GM12891 (cell line): ENCODE data around the gene CALML5.

Experiments used
- DNase-seq: peaks from one replicate; pipeline ENCODE4 v3.0.0; 2011; ENCODE audit warnings: low spot score; ENCODE audit not compliant: insufficient read length
- FAIRE-seq: peaks from 2 replicates; lab custom pipeline; 2011; peaks lifted over from hg19 to GRCh38; lab: Jason Lieb, UNC
- PAX5 ChIP-seq: IDR thresholded peaks from 2 replicates; pipeline ENCODE4 v1.6.1; 2011; ENCODE audit warnings: low read length, moderate library complexity, mild to moderate bottlenecking; ENCODE audit not compliant: insufficient read depth, severe bottlenecking
- POLR2A ChIP-seq: IDR thresholded peaks from 2 replicates; pipeline ENCODE4 v1.6.1; 2011; ENCODE audit warnings: low read depth, low read length, control low read depth
- POLR2AphosphoS5 ChIP-seq: IDR thresholded peaks from 2 replicates; pipeline ENCODE4 v1.6.1; 2011; ENCODE audit warnings: low read depth, low read length, control low read depth
- POU2F2 ChIP-seq: IDR thresholded peaks from 2 replicates; pipeline ENCODE4 v1.6.1; 2011; ENCODE audit warnings: low read depth, mild to moderate bottlenecking, control low read depth, low read length, moderate library complexity
- SPI1 ChIP-seq: IDR thresholded peaks from 2 replicates; pipeline ENCODE4 v1.6.1; 2011; ENCODE audit warnings: low read depth, low read length, control low read depth
- TAF1 ChIP-seq: IDR thresholded peaks from 2 replicates; pipeline ENCODE4 v1.6.1; 2011; ENCODE audit warnings: low read depth, low read length, control low read depth

CALML5 gene

DNA sequence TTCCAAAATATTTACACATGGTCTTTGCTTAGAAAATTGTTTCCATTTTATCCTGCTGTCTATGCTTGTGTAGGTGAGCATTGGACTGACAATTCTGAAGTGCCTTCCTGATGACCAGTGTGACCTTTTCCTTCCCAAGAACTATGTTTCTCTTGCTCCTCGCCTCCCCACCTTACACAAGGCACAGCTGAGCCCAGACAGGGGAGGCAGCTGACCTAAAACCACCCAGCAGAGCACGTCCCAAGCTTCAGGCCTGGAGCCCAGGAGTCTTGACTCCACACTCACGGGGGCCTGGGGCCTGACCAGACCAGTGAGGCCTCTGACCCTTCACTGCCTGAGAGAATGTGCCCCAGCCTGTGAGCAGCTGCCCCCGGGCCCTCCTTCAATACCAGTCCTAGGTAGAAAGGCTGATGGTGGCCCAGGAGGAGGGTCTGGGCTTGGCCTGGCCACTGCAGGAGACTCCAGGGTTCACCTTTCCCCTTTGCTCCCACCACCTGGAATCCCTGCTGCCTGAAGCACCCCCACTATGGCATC is 7.0 kb downstream of the CALML5 start:
- no peak for FAIRE-seq
- no peak for DNase-seq
- TF ChIP-seq POU2F2 (no peak), POLR2A (no peak), POLR2AphosphoS5 (no peak), SPI1 (no peak), TAF1 (no peak), PAX5 (no peak)

DNA sequence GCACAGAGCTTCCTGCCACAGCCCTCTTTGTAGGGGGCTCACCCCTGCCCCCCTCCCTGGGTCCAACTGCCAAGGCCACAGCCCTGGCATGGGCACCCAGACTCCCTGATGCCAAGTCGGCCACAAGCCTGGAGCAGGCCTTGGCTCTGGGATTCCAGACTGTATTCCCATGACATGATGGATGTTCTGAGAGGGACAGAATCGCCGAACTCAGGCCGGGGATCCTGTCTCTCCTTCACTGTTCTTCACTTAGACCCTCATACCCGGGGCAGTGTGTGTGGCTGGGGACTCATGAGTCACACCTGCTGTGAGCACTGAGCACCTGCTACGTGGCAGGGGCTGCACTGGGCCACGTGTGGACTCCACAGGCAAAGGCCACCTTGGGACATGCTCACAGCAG is 7.9 kb downstream of the CALML5 start:
- DNase-seq (no peak), FAIRE-seq (no peak)
- TF ChIP-seq POLR2AphosphoS5, result no peak
- no peak for TF ChIP-seq POLR2A
- TF ChIP-seq POU2F2, result no peak
- TF ChIP-seq SPI1, result no peak

DNA sequence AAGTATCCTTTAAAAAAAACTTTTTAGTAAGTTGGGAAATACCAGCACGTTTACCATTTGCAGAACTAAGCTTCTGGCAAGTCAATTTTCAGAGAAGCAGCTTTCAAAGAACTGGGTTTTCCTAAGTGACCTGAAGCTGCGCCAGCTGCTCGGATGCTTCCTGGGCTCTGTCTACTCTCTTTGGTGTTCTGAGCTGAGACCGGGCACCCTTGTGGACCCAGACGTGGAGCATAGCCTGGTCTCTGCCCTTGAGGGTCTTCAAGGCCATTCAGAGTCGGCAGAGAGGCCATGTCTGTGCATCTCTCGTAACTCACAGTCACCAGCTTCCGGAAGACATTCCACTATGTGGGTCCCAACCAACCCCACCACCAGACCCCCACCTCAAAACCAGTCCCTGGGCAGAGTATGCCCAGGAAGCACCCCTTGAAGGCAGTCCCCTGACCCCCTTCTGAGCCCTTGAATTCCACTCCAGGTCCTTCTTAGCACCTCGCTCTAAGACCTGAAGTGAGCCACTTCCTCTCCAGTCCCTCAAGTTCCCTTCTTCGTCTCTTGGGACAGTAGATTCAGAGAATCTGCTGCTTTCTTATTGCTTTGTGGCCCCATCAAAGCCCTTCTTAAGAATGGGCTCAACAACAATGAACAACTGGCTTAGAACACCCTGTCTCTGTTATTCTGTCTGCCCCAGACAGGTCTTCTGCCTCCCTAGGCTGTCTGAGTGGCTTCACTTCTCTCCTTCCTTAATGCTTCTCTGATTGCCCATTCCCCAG is 8.5 kb downstream of the CALML5 start:
- FAIRE-seq (no peak), DNase-seq (no peak)
- TF ChIP-seq POLR2AphosphoS5 (no peak), SPI1 (0 out of 2 replicates have a peak, but pooled peaks have one; percentile 18)

DNA sequence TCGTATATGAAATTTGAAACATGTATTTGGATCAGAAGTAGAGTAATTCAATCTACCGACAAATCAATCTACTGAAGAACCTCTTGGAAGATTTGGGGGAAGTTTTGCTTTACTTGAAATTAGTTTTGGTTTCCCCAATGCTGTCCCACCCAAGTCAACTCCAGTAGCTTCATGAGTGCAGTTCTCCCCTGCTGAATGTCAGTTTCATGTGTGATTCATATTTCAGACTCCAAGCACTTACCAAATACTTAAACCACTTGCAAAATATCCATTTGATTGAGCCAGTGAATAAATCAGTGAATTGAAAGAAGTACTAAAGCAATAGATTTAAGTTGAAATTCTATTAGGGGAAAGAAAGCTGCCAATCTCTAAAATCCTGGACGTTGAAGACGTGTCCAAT is 9.3 kb downstream of the CALML5 start:
- TF ChIP-seq SPI1, result no peak
- no peak for TF ChIP-seq PAX5
- no peak for TF ChIP-seq TAF1
- no peak for TF ChIP-seq POLR2AphosphoS5
- no peak for TF ChIP-seq POLR2A
- TF ChIP-seq POU2F2, result no peak
- no peak for FAIRE-seq
- no peak for DNase-seq

DNA sequence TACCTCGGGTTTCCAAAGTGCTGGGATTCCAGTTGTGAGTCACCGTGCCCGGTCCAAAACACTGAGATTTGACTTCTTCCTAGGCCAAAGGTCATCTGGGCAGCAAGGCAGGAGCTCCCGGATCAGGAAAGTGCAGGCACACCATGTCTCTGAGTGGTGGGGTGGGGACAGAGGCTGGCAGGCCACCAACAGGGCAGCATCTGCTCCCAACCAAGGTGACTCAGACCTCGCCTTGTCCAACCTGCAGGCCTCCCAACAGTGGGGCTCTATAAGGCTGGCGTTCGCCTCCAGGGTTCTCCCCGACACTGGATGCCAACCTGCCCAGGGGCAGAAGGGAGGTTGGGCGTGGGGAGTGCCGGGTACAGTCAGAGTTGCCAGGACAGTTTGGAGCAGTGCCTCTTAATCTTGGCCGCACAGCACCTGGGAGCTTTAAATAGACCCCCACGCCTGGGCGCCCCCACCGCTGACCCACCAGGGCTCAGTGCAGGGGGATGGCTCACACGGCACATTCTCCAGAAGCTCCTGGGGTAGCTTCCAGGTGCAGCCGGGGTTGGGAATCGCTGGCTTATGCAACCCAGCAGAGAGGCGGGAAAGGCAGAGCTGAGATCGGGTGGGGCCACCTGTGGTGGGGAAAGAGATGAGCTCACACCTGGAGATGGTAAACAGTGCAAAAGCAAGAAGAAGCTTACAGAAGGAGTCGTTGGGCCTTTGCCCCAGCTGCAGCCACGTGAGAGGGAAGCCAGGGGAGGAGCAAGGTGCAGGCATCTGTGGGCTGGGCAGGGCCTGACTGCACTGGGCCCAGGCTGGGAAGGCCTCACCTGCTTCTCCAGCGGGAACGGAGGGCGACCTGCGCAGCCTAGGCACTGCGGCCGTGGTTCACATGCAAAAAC is 10.9 kb downstream of the CALML5 start:
- DNase-seq, result no peak
- TF ChIP-seq TAF1, result no peak
- no peak for TF ChIP-seq POLR2AphosphoS5
- TF ChIP-seq PAX5, result no peak
- no peak for FAIRE-seq

DNA sequence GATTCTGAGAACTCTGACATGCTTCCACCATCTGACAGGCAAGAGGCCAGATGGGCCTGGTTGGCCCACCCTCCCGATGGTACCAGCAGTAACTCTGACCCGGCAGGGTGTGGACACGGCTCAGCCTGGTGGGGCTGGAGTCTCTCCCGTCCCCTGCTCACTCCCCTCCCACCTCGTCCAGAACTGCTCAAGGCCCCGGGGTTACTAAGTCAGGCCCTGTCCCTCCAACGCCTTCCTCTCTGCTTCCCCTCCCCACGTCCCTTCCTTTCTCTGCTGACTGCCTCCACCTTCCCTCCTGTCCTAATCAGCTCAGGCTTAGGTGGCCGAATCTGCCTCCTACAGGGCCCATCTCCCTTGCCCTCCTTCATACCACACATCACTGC is 12.5 kb downstream of the CALML5 start:
- no peak for FAIRE-seq
- DNase-seq, result no peak
- no peak for TF ChIP-seq POLR2A
- TF ChIP-seq POU2F2, result no peak
- TF ChIP-seq TAF1, result no peak
- TF ChIP-seq SPI1, result no peak
- no peak for TF ChIP-seq POLR2AphosphoS5
- no peak for TF ChIP-seq PAX5

DNA sequence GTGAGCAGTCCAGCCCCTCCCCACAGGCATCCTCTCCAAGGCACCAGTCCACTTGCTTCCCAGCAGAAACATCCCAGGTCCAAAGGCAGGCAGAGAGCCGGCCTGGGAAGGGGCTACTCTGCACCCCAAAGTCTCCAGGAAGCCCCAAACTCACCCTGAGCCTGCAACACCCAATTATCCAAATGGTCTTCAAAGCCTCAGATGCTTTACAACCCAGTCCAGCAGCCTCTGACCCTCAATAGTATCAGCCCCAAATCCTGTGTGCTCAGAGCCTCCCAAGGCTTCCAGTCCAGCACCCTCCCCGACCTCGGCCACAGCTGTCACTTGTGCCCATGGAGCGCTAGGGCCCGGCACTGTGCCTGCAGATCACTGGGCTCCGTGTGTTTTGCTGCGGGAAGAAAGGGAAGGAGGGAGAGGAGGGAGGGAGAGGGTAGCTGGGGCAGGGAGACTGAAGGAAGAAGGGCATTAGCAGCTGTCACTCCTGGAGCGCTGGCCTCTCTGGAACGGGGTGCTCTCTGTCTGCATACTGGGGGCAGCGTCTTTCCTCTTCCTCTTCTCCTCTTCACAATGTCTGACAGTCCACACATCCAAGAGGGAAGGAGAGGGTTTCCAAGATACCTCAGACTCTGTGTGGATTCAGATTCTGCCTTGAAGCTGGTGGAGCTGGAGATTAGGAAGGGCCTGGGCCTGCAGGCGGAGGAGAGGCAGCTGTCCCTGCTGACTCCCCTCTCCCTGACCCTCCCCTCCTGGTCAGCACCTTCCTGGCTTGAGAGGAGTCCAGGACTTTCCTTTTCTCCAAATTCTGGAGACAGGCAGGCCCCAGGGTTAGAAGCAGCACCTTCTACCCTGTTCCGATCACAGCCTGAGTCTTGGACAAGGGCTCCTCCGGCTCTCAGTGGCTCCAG is 13.2 kb downstream of the CALML5 start:
- no peak for FAIRE-seq
- no peak for DNase-seq
- no peak for TF ChIP-seq SPI1
- TF ChIP-seq POLR2A, result no peak
- no peak for TF ChIP-seq POLR2AphosphoS5
- TF ChIP-seq TAF1, result no peak
- no peak for TF ChIP-seq POU2F2
- no peak for TF ChIP-seq PAX5

DNA sequence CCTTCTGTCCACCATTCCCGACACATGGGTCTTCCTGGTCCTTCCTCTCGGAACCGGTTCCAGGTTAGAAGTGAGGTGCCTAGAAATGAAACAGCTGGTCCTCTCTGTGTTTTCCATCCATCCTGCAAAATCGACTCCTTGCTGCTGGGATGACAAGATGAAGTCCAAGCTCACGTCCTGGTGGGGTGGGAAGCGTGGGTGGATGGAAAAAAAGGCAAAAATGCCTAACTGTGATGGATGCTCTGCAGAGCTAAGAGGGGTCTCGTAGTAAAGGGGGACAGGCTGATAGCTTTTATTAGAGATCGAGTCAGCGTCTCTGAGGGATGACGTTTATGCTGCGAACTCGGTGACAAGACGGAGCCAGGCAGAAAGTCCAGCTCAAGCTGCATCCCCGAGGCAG is 14.1 kb downstream of the CALML5 start:
- DNase-seq (no peak), FAIRE-seq (no peak)
- TF ChIP-seq POLR2AphosphoS5, result no peak
- no peak for TF ChIP-seq SPI1
- TF ChIP-seq POU2F2, result no peak
- TF ChIP-seq POLR2A, result no peak
- no peak for TF ChIP-seq TAF1
- no peak for TF ChIP-seq PAX5

DNA sequence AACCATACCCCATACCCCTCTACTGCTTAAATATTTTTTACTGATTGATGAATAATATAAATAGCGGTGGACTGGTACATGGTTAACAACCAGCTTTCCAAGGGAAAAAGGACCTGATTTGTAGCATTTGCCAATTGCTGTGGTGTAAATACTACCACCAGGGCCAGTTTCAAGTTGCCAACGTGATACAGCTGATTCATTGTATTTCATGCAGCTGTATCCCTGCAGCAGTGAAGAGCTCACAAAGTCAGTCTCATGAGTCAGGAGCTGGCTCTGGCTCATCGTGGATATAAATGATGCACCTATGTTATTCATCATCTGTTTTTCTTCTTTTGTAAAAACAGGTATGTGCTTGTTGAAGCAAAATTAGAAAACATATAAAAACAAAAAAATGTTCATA is 15.2 kb downstream of the CALML5 start:
- DNase-seq (no peak), FAIRE-seq (no peak)
- TF ChIP-seq PAX5 (no peak), TAF1 (no peak), POU2F2 (no peak), SPI1 (no peak), POLR2AphosphoS5 (no peak), POLR2A (no peak)
